Hepatocyte (in vitro differentiated cells): ENCODE data around the gene MYO3B.

Experiments
- CTCF ChIP-seq: fragments of 200-600 bp; sonication (generic); IDR thresholded peaks from 2 replicates; pipeline ENCODE4 v1.5.1; 2016; ENCODE audit warnings: antibody characterized with exemption, mild to moderate bottlenecking; ENCODE audit not compliant: poor library complexity
- EZH2phosphoT487 ChIP-seq: fragments of 200-600 bp; sonication (generic); IDR thresholded peaks from one replicate; pipeline ENCODE4 v1.6.1; 2018; ENCODE audit warnings: antibody characterized with exemption, mild to moderate bottlenecking, low read depth, moderate library complexity; ENCODE audit not compliant: unreplicated experiment, severe bottlenecking

GRCh38 chr2:170475878-170476277 is 297.9 kb downstream of the MYO3B start:
- TF ChIP-seq EZH2phosphoT487 (no peak), CTCF (no peak)
